Measurements from ENCODE around the gene KIAA1614.

DNA sequence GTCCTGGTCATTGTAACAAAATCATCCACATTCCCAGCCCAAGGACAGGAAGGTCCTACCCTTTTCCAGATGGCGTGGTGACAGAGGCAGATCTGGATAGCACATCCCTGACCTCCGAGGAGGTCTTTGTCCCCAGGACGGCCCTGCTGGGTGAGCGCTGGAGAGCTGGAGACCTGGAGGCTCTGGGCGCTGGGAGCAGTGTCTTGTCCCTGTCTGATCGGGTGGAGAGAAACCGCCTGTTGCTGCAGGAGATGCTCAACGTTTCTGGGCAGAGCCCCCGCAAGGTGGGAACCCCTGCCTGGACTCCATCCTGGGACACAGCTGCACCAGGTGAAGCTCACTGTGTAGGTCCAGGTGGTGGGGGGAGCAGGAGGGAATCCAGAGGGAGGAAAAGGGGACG lies 4.1 kb downstream of the KIAA1614 start:
- TF ChIP-seq CTCF (IDR thresholded peaks at IDR 0.05; ENCODE audit: insufficient read depth, low read length) (no peak), POLR2AphosphoS5 (IDR thresholded peaks at IDR 0.05; ENCODE audit: low read depth) (no peak)

Measured in HL-60 (cell line).